Osteoblast (primary cell): ENCODE measurements around the gene TTLL5. TPM values are rescaled to one million over a fixed set of nuclear protein-coding genes. Genes with fewer than 3 reads are reported as not detected.

Source experiments
- DNase-seq: peaks from one replicate; pipeline ENCODE4 v3.0.0; 2011; ENCODE audit warnings: low spot score, mixed read lengths; ENCODE audit not compliant: insufficient read length; ENCODE audit errors: missing footprints
- H2AFZ ChIP-seq: 2 replicates; pipeline ENCODE4 v1.6.0; 2011; ENCODE audit warnings: mild to moderate bottlenecking, low read length
- H3K27ac ChIP-seq: 2 replicates; pipeline ENCODE4 v1.5.1; 2011; ENCODE audit warnings: mild to moderate bottlenecking, low read depth, low read length, moderate library complexity
- H3K27me3 ChIP-seq: 2 replicates; pipeline ENCODE4 v1.6.0; 2012; ENCODE audit warnings: mild to moderate bottlenecking, control low read depth, inconsistent platforms, low read length, moderate library complexity; ENCODE audit not compliant: insufficient read depth
- H3K36me3 ChIP-seq: 2 replicates; pipeline ENCODE4 v1.5.1; 2011; ENCODE audit warnings: mild to moderate bottlenecking, low read length, control low read depth, moderate library complexity; ENCODE audit not compliant: insufficient read depth
- H3K4me1 ChIP-seq: 2 replicates; pipeline ENCODE4 v1.5.1; 2011; ENCODE audit warnings: mild to moderate bottlenecking, low read length, control low read depth, moderate library complexity; ENCODE audit not compliant: insufficient read depth
- H3K4me2 ChIP-seq: 2 replicates; pipeline ENCODE4 v1.6.0; 2011; ENCODE audit warnings: mild to moderate bottlenecking, low read length; ENCODE audit not compliant: insufficient read depth
- H3K4me3 ChIP-seq: fragments of 200-600 bp; sonication (generic); 3 replicates; pipeline ENCODE4 v1.5.1; 2012; ENCODE audit warnings: mild to moderate bottlenecking, low read length, inconsistent platforms; ENCODE audit not compliant: insufficient read depth
- H3K79me2 ChIP-seq: 2 replicates; pipeline ENCODE4 v1.6.0; 2012; ENCODE audit warnings: mild to moderate bottlenecking, low read length, control low read depth, inconsistent platforms; ENCODE audit not compliant: insufficient read depth
- H3K9me3 ChIP-seq: 2 replicates; pipeline ENCODE4 v1.5.1; 2011; ENCODE audit warnings: low read depth, low read length, control low read depth
- H4K20me1 ChIP-seq: 2 replicates; pipeline ENCODE4 v1.6.0; 2012; ENCODE audit warnings: mild to moderate bottlenecking, low read length, control low read depth; ENCODE audit not compliant: insufficient read depth
- total RNA-seq: library from RNA; depleted of rRNA; stranded (reverse); fragments of >200 nt; gene quantifications from 2 replicates; pipeline ENCODE4 v1.2.3, GENCODE V29; 2012
- TF ChIP-seq, protein P1 (sequence below): IDR thresholded peaks from 2 replicates; pipeline ENCODE4 v1.5.1; 2011; ENCODE audit warnings: mild to moderate bottlenecking, low read depth, low read length, moderate library complexity; ENCODE audit errors: extremely low read depth

The TTLL5 gene
- total RNA-seq, 1 donor, result 30.4 TPM

DNA sequence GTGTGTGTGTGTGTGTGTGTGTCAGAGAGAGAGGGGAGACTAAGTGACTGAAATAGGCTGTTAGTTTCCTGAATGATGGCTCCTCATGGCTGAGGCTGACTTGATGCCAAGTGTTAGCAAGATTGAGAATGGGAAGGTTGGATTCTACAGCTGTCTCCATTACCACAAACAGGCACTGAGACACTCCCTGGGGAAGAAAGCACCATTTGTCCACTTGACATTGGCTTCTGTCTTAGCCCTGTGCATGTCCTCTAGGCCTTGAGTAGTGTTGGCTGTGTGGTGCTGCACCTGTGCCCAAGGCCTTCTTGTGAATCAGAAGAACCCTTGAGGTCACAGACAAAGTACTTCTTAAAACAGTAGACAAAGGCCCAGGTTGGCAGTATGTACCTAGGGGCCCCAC, 16.0 kb upstream of the TTLL5 start:
- Histone ChIP-seq H3K79me2 (no peaks in the 10 kb centered on the region), H3K27ac (no peak overlapping the region), H3K4me1 (peaks cover 35% of the 10 kb centered on the region), H4K20me1 (no peaks in the 10 kb centered on the region), H3K27me3 (no peaks in the 10 kb centered on the region), H2AFZ (no peak overlapping the region), H3K9me3 (no peaks in the 10 kb centered on the region), H3K36me3 (peaks cover 4% of the 10 kb centered on the region), H3K4me2 (no peak overlapping the region), H3K4me3 (no peak overlapping the region)
- TF ChIP-seq, protein P1, sequence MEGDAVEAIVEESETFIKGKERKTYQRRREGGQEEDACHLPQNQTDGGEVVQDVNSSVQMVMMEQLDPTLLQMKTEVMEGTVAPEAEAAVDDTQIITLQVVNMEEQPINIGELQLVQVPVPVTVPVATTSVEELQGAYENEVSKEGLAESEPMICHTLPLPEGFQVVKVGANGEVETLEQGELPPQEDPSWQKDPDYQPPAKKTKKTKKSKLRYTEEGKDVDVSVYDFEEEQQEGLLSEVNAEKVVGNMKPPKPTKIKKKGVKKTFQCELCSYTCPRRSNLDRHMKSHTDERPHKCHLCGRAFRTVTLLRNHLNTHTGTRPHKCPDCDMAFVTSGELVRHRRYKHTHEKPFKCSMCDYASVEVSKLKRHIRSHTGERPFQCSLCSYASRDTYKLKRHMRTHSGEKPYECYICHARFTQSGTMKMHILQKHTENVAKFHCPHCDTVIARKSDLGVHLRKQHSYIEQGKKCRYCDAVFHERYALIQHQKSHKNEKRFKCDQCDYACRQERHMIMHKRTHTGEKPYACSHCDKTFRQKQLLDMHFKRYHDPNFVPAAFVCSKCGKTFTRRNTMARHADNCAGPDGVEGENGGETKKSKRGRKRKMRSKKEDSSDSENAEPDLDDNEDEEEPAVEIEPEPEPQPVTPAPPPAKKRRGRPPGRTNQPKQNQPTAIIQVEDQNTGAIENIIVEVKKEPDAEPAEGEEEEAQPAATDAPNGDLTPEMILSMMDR, result no peak
- DNase-seq, result no peak

DNA sequence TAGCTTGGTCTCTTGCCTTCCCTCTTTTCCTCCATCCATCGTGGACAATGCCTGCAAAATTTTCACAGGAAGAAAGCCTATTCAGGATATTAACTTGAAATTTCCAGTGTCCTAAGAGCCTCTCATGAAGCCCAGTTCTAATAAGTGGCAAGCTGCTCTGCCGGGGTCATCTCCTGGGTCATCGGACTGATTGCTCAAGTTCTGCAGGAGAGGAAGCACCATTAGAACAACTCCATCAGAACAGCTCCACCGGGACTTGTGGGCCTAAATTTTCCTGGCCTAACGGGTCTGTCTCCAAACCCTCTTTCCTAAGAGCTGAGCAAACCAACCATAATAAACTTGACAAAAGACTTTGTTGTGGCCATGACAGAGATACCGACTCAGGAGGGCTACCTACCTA, 14.3 kb upstream of the TTLL5 start:
- no peaks in the 10 kb centered on the region for H4K20me1 ChIP-seq
- H3K36me3 ChIP-seq, result peaks cover 15% of the 10 kb centered on the region
- peaks cover 35% of the 10 kb centered on the region for H3K4me1 ChIP-seq
- H3K79me2 ChIP-seq, result no peaks in the 10 kb centered on the region
- no peaks in the 10 kb centered on the region for H3K9me3 ChIP-seq
- peak overlapping the region; percentile 67 for H3K4me2 ChIP-seq
- H3K27ac ChIP-seq, result peak overlapping the region; percentile 85
- no peaks in the 10 kb centered on the region for H3K27me3 ChIP-seq
- H3K4me3 ChIP-seq, result no peak overlapping the region
- no peak for DNase-seq
- H2AFZ ChIP-seq, result no peak overlapping the region
- TF ChIP-seq, protein P1, result no peak

DNA sequence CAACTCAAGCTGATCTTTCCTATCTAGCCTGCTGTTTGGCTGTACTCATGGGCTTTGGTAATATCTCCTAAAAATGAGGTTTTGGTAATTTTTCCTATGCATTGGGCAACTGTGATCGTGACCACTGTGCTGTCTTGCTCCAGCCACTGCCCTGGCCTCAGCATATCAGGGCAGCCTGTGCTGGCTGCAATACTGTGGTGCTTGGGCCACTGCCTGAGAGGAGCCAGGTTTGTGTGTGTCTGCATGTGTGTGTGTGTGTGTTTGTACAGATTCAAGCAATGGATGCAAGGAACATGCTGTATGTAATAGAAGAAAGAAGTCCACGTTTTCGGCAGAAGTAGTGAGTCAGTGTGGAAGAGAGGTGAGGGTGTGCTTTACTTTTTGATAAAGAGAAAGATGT, 13.4 kb upstream of the TTLL5 start:
- H3K4me1 ChIP-seq, result peaks cover 35% of the 10 kb centered on the region
- no peak overlapping the region for H3K4me3 ChIP-seq
- H3K9me3 ChIP-seq, result no peaks in the 10 kb centered on the region
- TF ChIP-seq, protein P1, result no peak
- H3K79me2 ChIP-seq, result no peaks in the 10 kb centered on the region
- H4K20me1 ChIP-seq, result no peaks in the 10 kb centered on the region
- H3K27me3 ChIP-seq, result no peaks in the 10 kb centered on the region
- H3K4me2 ChIP-seq, result peak overlapping the region; percentile 49
- peak overlapping the region; percentile 85 for H3K27ac ChIP-seq
- H2AFZ ChIP-seq, result no peak overlapping the region
- DNase-seq, result no peak
- peaks cover 20% of the 10 kb centered on the region for H3K36me3 ChIP-seq

DNA sequence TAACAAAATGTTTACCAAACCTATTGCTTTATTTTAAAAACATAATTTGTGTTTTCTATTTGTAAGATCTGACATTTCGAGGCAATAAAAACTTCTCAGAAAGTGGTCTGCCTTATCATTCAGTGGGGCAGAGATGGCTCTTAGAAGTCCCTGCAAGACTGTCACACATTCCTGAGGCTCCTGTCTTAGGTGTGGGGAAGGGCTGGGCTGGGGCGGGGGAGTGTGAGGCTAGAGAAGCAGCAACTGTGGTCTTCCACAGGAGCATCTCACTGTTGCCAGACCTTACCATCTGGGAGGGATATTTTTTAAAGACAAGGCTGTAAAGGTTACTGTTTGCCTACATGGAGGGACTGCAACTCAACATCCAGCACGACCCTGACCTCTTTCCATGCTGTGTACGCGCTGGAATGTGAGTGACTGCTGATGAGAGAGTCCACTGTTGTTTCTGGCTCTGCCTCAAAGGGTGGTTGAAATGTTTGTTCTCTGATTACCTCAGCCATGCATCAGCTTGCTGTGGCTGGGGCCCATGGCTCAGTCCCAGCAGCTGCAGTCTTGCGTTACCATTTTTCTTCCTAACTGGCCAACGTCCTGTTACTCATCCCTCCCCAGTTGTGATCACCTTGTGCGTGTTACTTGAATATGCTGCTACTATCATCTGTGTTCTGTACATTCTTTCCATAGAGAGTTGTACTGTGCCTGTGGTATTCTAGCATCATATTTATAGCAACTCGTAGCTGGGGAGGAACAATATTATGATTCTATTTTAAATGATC, 12.8 kb upstream of the TTLL5 start:
- Histone ChIP-seq H3K79me2 (no peaks in the 10 kb centered on the region), H3K4me1 (peaks cover 35% of the 10 kb centered on the region), H4K20me1 (no peaks in the 10 kb centered on the region), H3K4me3 (no peak overlapping the region), H3K9me3 (no peaks in the 10 kb centered on the region), H3K36me3 (peaks cover 20% of the 10 kb centered on the region), H3K27me3 (no peaks in the 10 kb centered on the region), H3K27ac (peak overlapping the region; percentile 85), H3K4me2 (peak overlapping the region; percentile 49), H2AFZ (no peak overlapping the region)
- peak; percentile 86 for DNase-seq
- TF ChIP-seq, protein P1, result no peak
